SK-N-MC (cell line): ENCODE data around the gene SRP14.
"Not testable (repeated sequence)": the region's sequence is repeated elsewhere in the genome, so short reads cannot be mapped to it uniquely, and the experiment has no call there.

Source experiments
- DNase-seq: peaks from one replicate; pipeline ENCODE4 v3.0.0-alpha.2; 2011; ENCODE audit warnings: low read depth, low spot score
- H3K27ac ChIP-seq: fragments of 200-600 bp; sonication (generic); 2 replicates; pipeline ENCODE4 v1.5.1; 2016; ENCODE audit warnings: mixed run types
- H3K36me3 ChIP-seq: fragments of 200-600 bp; sonication (generic); 2 replicates; pipeline ENCODE4 v1.6.1; 2017; ENCODE audit warnings: antibody characterized with exemption, low read length, mixed read lengths; ENCODE audit not compliant: insufficient read depth
- H3K4me3 ChIP-seq: fragments of 200-600 bp; sonication (generic); 2 replicates; pipeline ENCODE4 v1.5.1; 2016
- H3K9ac ChIP-seq: fragments of 200-600 bp; sonication (generic); 2 replicates; pipeline ENCODE4 v1.8.0; 2017; ENCODE audit warnings: mixed run types, mixed read lengths; ENCODE audit not compliant: insufficient read length
- H3K9me3 ChIP-seq: fragments of 200-600 bp; sonication (generic); 2 replicates; pipeline ENCODE4 v1.6.1; 2017; ENCODE audit warnings: low read depth, mild to moderate bottlenecking, antibody characterized with exemption, low read length, moderate library complexity, mixed read lengths
- EZH2 ChIP-seq: fragments of 200-600 bp; sonication (generic); IDR thresholded peaks from one replicate; pipeline ENCODE4 v1.6.1; 2017; ENCODE audit warnings: antibody characterized with exemption
- FOXP2 ChIP-seq: optimal IDR thresholded peaks from 2 replicates; pipeline ENCODE3; 2011; ENCODE audit warnings: mild to moderate bottlenecking, moderate library complexity; ENCODE audit not compliant: insufficient read depth; ENCODE audit errors: extremely low read length, control extremely low read depth
- POLR2AphosphoS5 ChIP-seq: IDR thresholded peaks from 2 replicates; pipeline ENCODE4 v1.6.1; 2012; ENCODE audit warnings: mild to moderate bottlenecking, low read depth, low read length, borderline replicate concordance

SRP14 gene

GRCh38 chr15:40028853-40029252, 10.1 kb downstream of the SRP14 start:
- peaks cover 93% of the 10 kb centered on the region for H3K36me3 ChIP-seq
- H3K9me3 ChIP-seq = no peaks in the 10 kb centered on the region
- H3K4me3 ChIP-seq = no peak overlapping the region
- H3K27ac ChIP-seq = peak overlapping the region; percentile 79
- H3K9ac ChIP-seq = peak overlapping the region; percentile 37
- no peak for DNase-seq
- no peak for TF ChIP-seq EZH2
- no peak for TF ChIP-seq FOXP2
- TF ChIP-seq POLR2AphosphoS5 = no peak

DNA sequence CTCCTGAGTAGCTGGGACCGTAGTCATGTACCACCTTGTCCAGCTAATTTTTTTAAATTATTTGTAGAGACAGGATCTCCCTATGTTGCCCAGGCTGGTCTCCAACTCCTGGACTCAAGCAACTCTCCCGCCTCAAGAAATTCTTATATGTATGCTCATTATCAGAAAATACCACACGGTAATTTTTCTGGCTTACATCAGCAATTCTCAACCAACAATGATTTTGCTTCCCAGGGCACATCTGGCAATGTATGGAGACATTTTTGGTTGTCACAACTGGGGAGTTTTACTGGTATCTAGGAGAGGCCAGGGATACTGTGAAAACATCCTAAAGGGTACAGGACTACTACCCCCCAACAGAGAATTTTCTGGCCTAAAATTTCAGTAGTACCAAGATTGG, 10.8 kb downstream of the SRP14 start:
- Histone ChIP-seq H3K36me3 (peaks cover 92% of the 10 kb centered on the region), H3K9me3 (no peaks in the 10 kb centered on the region)
- TF ChIP-seq POLR2AphosphoS5 = no peak
- TF ChIP-seq FOXP2 = no peak
- no peak for TF ChIP-seq EZH2

GRCh38 chr15:40016224-40016865, 22.6 kb downstream of the SRP14 start:
- no peak for DNase-seq
- H3K27ac ChIP-seq = no peak overlapping the region; the same call in 1 of the 2 replicates
- TF ChIP-seq EZH2 = no peak
- TF ChIP-seq POLR2AphosphoS5 = no peak
- no peak for TF ChIP-seq FOXP2
- H3K9me3 ChIP-seq = peaks cover 3% of the 10 kb centered on the region; the same call in 1 of the 2 replicates
- no peak overlapping the region for H3K4me3 ChIP-seq
- peaks cover 90% of the 10 kb centered on the region for H3K36me3 ChIP-seq
- no peak overlapping the region for H3K9ac ChIP-seq

More for the DNA sequence above, 10.8 kb downstream of the SRP14 start:
- DNase-seq = no peak
- Histone ChIP-seq H3K27ac (peak overlapping the region; percentile 79), H3K9ac (peak overlapping the region; percentile 37), H3K4me3 (no peak overlapping the region)

GRCh38 chr15:40014390-40014789, 24.6 kb downstream of the SRP14 start:
- no peak overlapping the region for H3K27ac ChIP-seq
- peaks cover 90% of the 10 kb centered on the region for H3K36me3 ChIP-seq
- DNase-seq = no peak
- H3K9ac ChIP-seq = no peak overlapping the region
- peaks cover 3% of the 10 kb centered on the region; the same call in 1 of the 2 replicates for H3K9me3 ChIP-seq
- TF ChIP-seq POLR2AphosphoS5 (no peak), EZH2 (no peak), FOXP2 (no peak)
- no peak overlapping the region for H3K4me3 ChIP-seq

GRCh38 chr15:40013372-40013771, 25.6 kb downstream of the SRP14 start:
- H3K9ac ChIP-seq, H3K4me3 ChIP-seq, H3K27ac ChIP-seq, DNase-seq, H3K9me3 ChIP-seq: not testable (repeated sequence)
- peaks cover 90% of the 10 kb centered on the region for H3K36me3 ChIP-seq

GRCh38 chr15:40011303-40011702, 27.7 kb downstream of the SRP14 start:
- Histone ChIP-seq H3K27ac (peak overlapping the region; percentile 58; the same call in 1 of the 2 replicates), H3K9ac (no peak overlapping the region), H3K4me3 (no peak overlapping the region)

GRCh38 chr15:40010686-40011085, 28.3 kb downstream of the SRP14 start:
- TF ChIP-seq FOXP2 (no peak), POLR2AphosphoS5 (no peak), EZH2 (no peak)
- Histone ChIP-seq H3K4me3 (no peak overlapping the region), H3K9me3 (peaks cover 3% of the 10 kb centered on the region; the same call in 1 of the 2 replicates), H3K27ac (no peak overlapping the region), H3K9ac (no peak overlapping the region), H3K36me3 (peaks cover 85% of the 10 kb centered on the region)
- no peak for DNase-seq

More at GRCh38 chr15:40011303-40011702, 27.7 kb downstream of the SRP14 start:
- no peak for TF ChIP-seq POLR2AphosphoS5
- no peak for TF ChIP-seq FOXP2
- TF ChIP-seq EZH2 = no peak
- Histone ChIP-seq H3K36me3 (peaks cover 91% of the 10 kb centered on the region), H3K9me3 (peaks cover 3% of the 10 kb centered on the region; the same call in 1 of the 2 replicates)
- DNase-seq = no peak

DNA sequence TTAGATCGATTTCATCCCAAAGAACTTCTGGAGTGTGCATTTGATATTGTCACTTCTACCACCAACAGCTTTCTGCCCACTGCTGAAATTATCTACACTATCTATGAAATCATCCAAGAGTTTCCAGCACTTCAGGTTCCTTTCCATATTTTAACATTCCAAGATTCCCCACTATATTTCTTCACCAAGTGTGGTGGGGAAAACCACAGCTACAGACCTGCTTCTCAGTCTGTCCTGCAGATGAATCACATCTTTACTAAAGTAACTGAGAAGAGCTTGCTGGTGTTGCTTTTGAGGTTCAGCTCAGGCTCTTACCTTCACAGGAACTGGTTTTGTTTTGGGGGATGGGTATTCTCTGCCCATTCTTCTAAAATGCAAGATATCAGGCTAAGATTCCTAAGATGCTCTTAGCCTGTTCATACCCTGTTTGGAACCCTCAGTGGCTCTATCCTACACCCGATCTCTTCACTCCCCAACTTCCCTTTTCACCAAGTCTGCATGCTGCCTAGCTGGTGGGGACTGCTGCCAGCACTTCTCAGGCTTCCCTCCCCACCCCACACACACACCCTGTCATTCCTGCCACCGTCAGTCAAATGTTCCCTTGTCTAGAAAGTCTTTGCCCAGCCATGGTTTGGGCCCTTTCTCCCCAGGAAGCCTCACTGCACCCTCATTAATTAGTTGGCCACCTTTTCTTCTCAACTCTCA, 30.8 kb downstream of the SRP14 start:
- TF ChIP-seq POLR2AphosphoS5 = no peak
- no peak for TF ChIP-seq EZH2
- no peak for TF ChIP-seq FOXP2
- no peak overlapping the region for H3K27ac ChIP-seq
- H3K4me3 ChIP-seq = no peak overlapping the region
- peaks cover 3% of the 10 kb centered on the region; the same call in 1 of the 2 replicates for H3K9me3 ChIP-seq
- DNase-seq = no peak
- H3K36me3 ChIP-seq = peaks cover 80% of the 10 kb centered on the region
- no peak overlapping the region for H3K9ac ChIP-seq

DNA sequence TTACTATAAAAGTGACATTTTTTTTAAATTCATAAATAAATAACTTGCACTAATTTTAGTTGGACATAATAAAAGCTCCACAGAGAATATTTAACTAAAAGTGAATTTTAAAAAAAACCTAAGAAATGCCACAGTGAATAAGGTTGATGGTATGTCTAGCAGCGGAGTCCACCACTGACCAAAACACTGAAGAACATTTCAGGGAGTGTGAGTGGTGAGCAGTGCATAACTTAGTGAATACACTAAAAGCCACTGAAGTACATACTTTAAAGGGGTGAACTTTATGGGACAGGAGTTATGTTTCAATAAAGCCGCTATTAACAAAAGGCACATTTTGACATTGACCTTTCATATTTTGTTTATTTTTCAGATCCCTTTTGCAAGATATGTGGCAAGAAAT, 32.3 kb downstream of the SRP14 start:
- Histone ChIP-seq H3K9ac (no peak overlapping the region), H3K4me3 (no peak overlapping the region), H3K36me3 (peaks cover 78% of the 10 kb centered on the region), H3K27ac (no peak overlapping the region), H3K9me3 (no peaks in the 10 kb centered on the region)
- TF ChIP-seq POLR2AphosphoS5 = no peak
- no peak for TF ChIP-seq FOXP2
- no peak for TF ChIP-seq EZH2
- DNase-seq = no peak
